Cardiac fibroblast (primary cell): ENCODE results near the gene ARHGAP10.

Experiments used
- DNase-seq, 2 donors: peaks; one replicate each; pipeline versions ENCODE4 v3.0.0 to v3.0.0-alpha.2; 2010; ENCODE audit warnings: low read depth in 2 of 2
- H3K4me3 ChIP-seq, 2 donors: replicated peaks in 1 of 2; 1 replicate in 1 of 2; 2 replicates in 1 of 2; pipeline ENCODE4 v1.5.1; 2011; ENCODE audit warnings: low read depth in 2 of 2, low read length in 2 of 2, mild to moderate bottlenecking in 2 of 2, moderate library complexity in 1 of 2
- CTCF ChIP-seq: IDR thresholded peaks from one replicate; pipeline ENCODE4 v1.5.1; 2011; ENCODE audit warnings: low read depth, mild to moderate bottlenecking, low read length, inconsistent platforms

ARHGAP10 gene

DNA sequence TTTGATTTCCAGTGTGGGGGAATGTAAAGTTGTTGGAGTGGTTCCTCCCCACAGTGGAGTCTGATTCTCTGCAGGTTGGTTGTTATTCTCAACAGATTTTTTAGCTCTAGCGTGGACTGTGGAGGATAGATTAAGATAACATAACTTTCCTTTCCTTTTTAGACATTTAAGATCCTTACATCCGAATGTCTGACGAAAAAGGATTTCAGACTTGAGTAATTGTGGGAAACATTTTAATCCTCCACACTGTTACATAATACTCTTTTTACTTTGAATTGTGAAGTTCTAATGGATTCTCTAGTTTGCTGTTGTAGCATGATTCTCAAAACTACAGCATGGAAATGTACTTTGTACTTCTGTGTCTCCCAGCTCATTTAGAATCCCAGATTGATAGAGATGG, 107.8 kb downstream of the ARHGAP10 start:
- no peak for DNase-seq

DNA sequence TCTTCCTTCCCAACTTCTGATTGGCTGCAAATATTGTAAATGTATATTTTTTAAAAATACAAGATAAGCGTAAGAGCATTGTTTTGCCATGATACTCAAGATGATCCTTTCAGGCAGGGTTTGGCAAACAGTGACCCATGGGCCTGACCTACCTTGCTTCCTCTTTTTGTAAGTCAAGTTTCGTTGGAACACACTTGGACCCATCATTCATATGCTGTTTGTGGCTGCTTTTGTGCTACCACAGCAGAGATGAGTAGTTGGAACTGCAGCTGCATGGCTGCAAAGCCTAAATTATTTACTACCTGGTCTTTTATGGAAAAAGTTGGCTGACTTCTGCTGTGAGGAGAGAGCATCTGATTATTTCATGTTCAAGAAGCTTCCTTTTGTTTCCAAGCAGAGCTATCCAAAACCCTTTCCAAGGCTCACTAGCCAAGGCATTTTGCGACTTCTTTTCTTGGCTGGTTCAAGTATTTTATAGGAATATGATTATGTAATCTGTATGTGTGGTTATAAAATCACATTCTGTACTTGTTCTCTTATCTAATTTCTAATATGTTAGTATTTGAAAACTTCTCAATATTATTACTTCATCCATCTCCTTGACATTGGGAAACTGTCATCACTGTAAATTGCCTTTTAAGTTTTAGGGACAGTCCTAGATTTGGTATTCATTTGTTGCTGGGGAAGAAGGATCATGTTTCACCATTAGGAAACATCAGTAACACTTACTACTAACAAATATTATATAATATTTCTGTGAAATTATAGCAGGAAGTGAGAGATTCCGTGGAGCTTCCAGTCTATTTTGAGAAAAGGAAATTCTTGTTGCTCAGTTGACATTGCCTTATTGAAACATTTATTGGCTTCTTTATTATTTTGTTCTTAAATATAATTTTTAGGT, 109.2 kb downstream of the ARHGAP10 start:
- DNase-seq = peak in 1 of 2 donors; percentile 55
- no peak overlapping the region for H3K4me3 ChIP-seq
- TF ChIP-seq CTCF = no peak

More for the DNA sequence above, 107.8 kb downstream of the ARHGAP10 start:
- TF ChIP-seq CTCF = no peak
- H3K4me3 ChIP-seq = no peak overlapping the region

DNA sequence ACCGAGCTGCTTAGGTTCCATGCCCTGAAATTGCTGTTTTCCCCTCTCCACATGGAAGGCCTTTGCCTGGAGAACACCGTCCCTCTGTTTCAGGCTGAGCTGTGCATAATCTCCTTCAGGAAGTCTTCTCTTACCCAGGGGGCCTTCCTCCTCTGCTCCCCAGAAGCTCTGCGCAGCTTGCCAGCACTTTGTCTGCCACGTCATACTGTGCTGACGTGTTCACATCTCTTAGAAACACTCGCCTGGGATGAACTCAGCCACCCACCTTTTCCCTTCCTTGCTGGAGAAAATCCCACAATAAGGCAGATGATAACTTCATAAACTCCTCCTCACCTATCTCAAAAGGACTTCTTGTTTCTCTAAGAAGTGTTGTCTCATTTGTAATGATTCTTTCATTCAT, 110.7 kb downstream of the ARHGAP10 start:
- H3K4me3 ChIP-seq = no peak overlapping the region
- TF ChIP-seq CTCF = no peak
- DNase-seq = peak; percentile 95 to 96

DNA sequence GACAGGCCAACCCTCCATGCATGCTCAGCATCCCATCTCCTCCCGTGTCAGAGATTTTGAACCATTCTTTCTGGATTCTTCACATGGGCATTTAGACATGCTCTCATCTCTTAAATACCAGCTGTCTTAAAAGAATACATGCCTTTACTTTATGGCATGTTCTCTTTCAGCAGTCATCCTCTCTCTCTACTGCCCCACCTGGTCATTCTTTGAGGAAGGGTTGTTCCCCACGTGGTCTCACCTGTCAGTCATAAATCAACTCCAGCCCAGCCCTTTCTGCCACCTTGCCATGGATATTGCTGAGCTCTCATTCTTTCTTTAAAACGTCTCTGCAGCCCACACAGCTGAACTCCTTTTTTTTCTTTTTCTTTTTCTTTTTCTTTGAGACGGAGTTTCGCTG, 111.3 kb downstream of the ARHGAP10 start:
- H3K4me3 ChIP-seq = no peak overlapping the region
- no peak for DNase-seq
- TF ChIP-seq CTCF = peak; percentile 33

GRCh38 chr4:147844781-147845180, 112.9 kb downstream of the ARHGAP10 start:
- TF ChIP-seq CTCF = no peak
- no peak overlapping the region for H3K4me3 ChIP-seq
- no peak for DNase-seq

GRCh38 chr4:147846318-147847155, 114.6 kb downstream of the ARHGAP10 start:
- DNase-seq = peak in 1 of 2 donors; percentile 33
- no peak for TF ChIP-seq CTCF
- no peak overlapping the region for H3K4me3 ChIP-seq
